ENCODE data around the gene CCBE1. TPM values are rescaled to one million over a fixed set of nuclear protein-coding genes. Genes with fewer than 3 reads are reported as not detected.

The CCBE1 gene
- total and polyA plus RNA-seq, 7 donors: 0.01 to 0.77 (median 0.14) TPM; not detected in 1

DNA sequence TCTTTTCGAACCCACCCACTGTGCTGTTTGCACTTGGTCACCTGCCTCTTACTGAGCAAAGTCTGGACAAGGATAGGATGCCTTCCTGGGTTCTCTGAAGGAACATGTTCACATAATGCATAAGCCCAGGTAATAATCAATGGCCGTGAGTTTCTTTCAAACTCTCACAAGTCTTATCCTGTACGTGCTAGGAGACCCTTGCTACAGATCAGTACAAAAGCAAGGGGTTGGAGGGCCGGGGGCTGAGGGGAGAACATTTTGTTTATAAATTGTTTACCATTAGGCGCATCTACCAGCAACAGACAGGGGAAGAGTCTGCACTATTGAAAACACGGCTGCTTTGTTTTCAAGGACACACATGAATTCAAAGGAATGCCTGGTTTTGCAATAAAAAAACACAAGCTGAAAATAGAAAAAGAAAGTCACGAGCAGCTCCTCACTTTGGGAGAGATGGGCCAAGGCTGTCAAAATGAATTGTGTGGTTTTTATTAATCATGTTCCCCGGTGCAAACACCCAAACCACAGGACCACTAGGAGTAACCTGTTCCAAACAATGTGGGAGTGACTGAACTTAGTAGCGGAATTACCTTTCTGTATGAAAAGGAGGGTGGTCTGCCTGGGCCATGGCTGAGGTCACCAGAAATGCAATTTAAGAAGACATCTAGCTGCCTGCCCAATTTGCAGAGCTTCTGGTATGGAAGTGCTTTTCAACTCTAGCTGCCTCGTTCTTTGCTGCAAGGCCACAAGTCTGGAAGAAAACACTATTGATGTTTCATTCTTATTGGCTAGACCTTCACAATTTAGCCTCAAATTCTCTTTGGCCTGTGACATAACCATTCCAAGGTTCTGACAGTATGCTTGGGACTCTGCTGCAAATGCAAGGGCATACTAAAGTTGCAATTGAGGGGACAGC, 73.5 kb downstream of the CCBE1 start:
- H3K9me3 ChIP-seq: no peaks in the 10 kb centered on the region
- intact Hi-C loops (cut with DNase I): no loop called here
- H3K27ac ChIP-seq: no peak overlapping the region
- peak in 2 of 4 donors; percentile 53 to 63 for ATAC-seq
- no peaks in the 10 kb centered on the region for H3K27me3 ChIP-seq (ENCODE audit: insufficient read depth in 3 of 3, low read length in 2 of 3)
- WGBS, 3 donors: 55 to 62% (median 59%) methylated on average over 10 of the region's 10 CpGs
- no peak for DNase-seq
- H3K4me1 ChIP-seq: no peaks in the 10 kb centered on the region
- TF ChIP-seq, protein P1, sequence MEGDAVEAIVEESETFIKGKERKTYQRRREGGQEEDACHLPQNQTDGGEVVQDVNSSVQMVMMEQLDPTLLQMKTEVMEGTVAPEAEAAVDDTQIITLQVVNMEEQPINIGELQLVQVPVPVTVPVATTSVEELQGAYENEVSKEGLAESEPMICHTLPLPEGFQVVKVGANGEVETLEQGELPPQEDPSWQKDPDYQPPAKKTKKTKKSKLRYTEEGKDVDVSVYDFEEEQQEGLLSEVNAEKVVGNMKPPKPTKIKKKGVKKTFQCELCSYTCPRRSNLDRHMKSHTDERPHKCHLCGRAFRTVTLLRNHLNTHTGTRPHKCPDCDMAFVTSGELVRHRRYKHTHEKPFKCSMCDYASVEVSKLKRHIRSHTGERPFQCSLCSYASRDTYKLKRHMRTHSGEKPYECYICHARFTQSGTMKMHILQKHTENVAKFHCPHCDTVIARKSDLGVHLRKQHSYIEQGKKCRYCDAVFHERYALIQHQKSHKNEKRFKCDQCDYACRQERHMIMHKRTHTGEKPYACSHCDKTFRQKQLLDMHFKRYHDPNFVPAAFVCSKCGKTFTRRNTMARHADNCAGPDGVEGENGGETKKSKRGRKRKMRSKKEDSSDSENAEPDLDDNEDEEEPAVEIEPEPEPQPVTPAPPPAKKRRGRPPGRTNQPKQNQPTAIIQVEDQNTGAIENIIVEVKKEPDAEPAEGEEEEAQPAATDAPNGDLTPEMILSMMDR (IDR thresholded peaks at IDR 0.05): no peak
- H3K4me3 ChIP-seq: no peak overlapping the region
- H3K36me3 ChIP-seq (ENCODE audit: insufficient read depth in 1 of 2, low read depth in 1 of 2): no peaks in the 10 kb centered on the region

- DNase-seq (no peak), ATAC-seq (no peak)
- no peaks in the 10 kb centered on the region for H3K27me3 ChIP-seq (ENCODE audit: insufficient read depth in 3 of 3, low read length in 2 of 3)
- H3K36me3 ChIP-seq (ENCODE audit: insufficient read depth in 1 of 2, low read depth in 1 of 2): no peaks in the 10 kb centered on the region
- H3K27ac ChIP-seq: no peak overlapping the region
- H3K4me3 ChIP-seq: no peak overlapping the region
- TF ChIP-seq, protein P1 (IDR thresholded peaks at IDR 0.05): no peak
- no peaks in the 10 kb centered on the region for H3K9me3 ChIP-seq
- intact Hi-C loops (cut with DNase I): no loop called here
- H3K4me1 ChIP-seq: no peaks in the 10 kb centered on the region
Measured at GRCh38 chr18:59621027-59621426, 76.2 kb downstream of the CCBE1 start.

DNA sequence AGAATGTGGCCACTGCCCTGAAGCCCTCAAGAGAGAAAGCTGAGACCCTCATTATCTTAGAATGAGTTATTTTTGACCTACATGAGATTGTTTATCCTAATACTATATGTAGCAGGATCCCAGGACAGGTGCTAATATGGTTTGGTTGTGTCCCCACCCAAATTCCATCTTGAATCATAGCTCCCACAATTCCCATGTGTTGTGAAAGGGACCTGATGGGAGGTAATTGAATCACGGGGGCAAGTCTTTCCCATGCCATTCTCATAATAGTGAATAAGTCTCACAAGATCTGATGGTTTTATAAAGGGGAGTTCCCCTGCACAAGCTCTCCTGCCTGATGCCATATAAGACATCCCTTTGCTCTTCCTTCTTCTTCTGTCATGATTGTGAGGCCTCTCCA, 76.8 kb downstream of the CCBE1 start:
- no peak overlapping the region for H3K27ac ChIP-seq

DNA sequence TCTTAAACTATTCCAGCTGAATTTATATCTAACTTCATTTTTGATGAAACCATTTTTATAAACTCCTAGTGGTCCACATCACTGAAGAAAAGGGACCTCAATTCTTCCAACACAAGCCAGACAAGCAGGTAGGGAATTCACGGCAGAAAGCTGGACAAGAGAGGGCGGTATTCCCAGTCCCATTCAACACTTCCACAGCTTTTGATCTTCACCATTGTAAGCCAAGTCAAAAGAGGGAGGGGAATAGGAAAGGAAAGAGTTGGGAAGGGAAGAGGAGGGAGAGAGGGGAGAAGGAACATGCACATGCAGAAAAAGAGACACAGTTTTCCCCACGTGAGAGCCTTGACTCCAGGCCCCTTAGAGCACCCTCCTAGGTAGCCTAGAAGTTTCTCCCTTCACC, 77.4 kb downstream of the CCBE1 start:
- Histone ChIP-seq H3K4me3 (no peak overlapping the region), H3K36me3 (ENCODE audit: insufficient read depth in 1 of 2, low read depth in 1 of 2) (no peaks in the 10 kb centered on the region), H3K9me3 (no peaks in the 10 kb centered on the region), H3K4me1 (no peaks in the 10 kb centered on the region), H3K27me3 (ENCODE audit: insufficient read depth in 3 of 3, low read length in 2 of 3) (no peaks in the 10 kb centered on the region), H3K27ac (no peak overlapping the region)
- DNase-seq (no peak), ATAC-seq (no peak)
- TF ChIP-seq, protein P1 (IDR thresholded peaks at IDR 0.05): no peak
- WGBS, 3 donors: 60 to 69% (median 68%) methylated on average over 3 of the region's 3 CpGs
- intact Hi-C loops (cut with DNase I): no loop called here

More for the DNA sequence above, 76.8 kb downstream of the CCBE1 start:
- TF ChIP-seq, protein P1 (IDR thresholded peaks at IDR 0.05): no peak
- Histone ChIP-seq H3K4me1 (no peaks in the 10 kb centered on the region), H3K27me3 (ENCODE audit: insufficient read depth in 3 of 3, low read length in 2 of 3) (no peaks in the 10 kb centered on the region), H3K9me3 (no peaks in the 10 kb centered on the region), H3K4me3 (no peak overlapping the region), H3K36me3 (ENCODE audit: insufficient read depth in 1 of 2, low read depth in 1 of 2) (no peaks in the 10 kb centered on the region)
- 67 to 83% (median 76%) methylated on average over 1 of the region's 1 CpG for WGBS, 3 donors
- DNase-seq (no peak), ATAC-seq (no peak)
- intact Hi-C loops (cut with DNase I): no loop called here

All from psoas muscle (tissue), 8 donors.